HCT116 (cell line): ENCODE results near the gene NSMF. TPM values are rescaled to one million over a fixed set of nuclear protein-coding genes. Genes with fewer than 3 reads are reported as not detected.
"Not testable (repeated sequence)": the region's sequence is repeated elsewhere in the genome, so short reads cannot be mapped to it uniquely, and the experiment has no call there.

ENCODE experiments used
- ATAC-seq: fragments of 200-7000 bp; cut with Tn5 transposase; 2 replicates; pipeline ENCODE4 v1.9.1; 2020; ENCODE audit warnings: mild to moderate bottlenecking, moderate library complexity
- BruUV-seq: library from RNA; stranded (reverse); fragments of 400-500 nt; replicated peaks from 2 replicates; lab custom pipeline; 2021; lab: Mats Ljungman, UMichigan
- CTCF ChIA-PET: fragments of 300-600 bp; sonication (Branson Sonifier 250); formaldehyde crosslinking; loops from one replicate; lab custom pipeline; 2021; ENCODE audit warnings: antibody characterized with exemption; lab: Charles Lee
- POLR2A ChIA-PET: fragments of 300-600, 350-600 bp; sonication (Branson Sonifier 250); formaldehyde crosslinking; loops from one replicate; lab custom pipeline; 2021; ENCODE audit warnings: antibody characterized with exemption; lab: Charles Lee
- RAD21 ChIA-PET, 2 experiments: fragments of 300-600 bp; sonication (Branson Sonifier 250); formaldehyde crosslinking; loops; one replicate each; lab custom pipeline; 2023; ENCODE audit warnings: low total read pairs in 2 of 2; ENCODE audit not compliant: uncharacterized antibody in 2 of 2, unreplicated experiment in 2 of 2, low non-redundant PET in 1 of 2; lab: Charles Lee
- DNase-seq: peaks from one replicate; pipeline ENCODE4 v3.0.0-alpha.2; 2010; ENCODE audit warnings: low read depth, low spot score
- H2AFZ ChIP-seq: fragments of 200-600 bp; shearing (Covaris generic), sonication (generic); 2 replicates; pipeline ENCODE4 v1.6.1; 2017; ENCODE audit warnings: low read depth, mixed run types, mixed read lengths, antibody characterized with exemption, low read length; ENCODE audit not compliant: poor library complexity, severe bottlenecking
- H3K27ac ChIP-seq: 2 replicates; pipeline ENCODE4 v1.5.1; 2012; ENCODE audit warnings: low read depth, low read length
- H3K27me3 ChIP-seq: fragments of 200-600 bp; sonication (generic); 2 replicates; pipeline ENCODE4 v1.6.1; 2016; ENCODE audit warnings: mixed run types, low read length, mixed read lengths; ENCODE audit not compliant: insufficient read depth
- H3K36me3 ChIP-seq, 2 experiments: fragments of 200-500 bp in 1 of 2; fragments of 200-600 bp in 1 of 2; sonication (Bioruptor generic) in 1 of 2; sonication (generic) in 1 of 2; 2 replicates each; pipeline versions ENCODE4 v1.5.1 to v1.6.1; 2014 to 2016; ENCODE audit warnings: low read length in 2 of 2, inconsistent platforms in 1 of 2, mixed read lengths in 1 of 2, mixed run types in 1 of 2; ENCODE audit not compliant: insufficient read depth in 2 of 2, control insufficient read depth in 1 of 2
- H3K4me1 ChIP-seq, 2 experiments: fragments of 200-600 bp in 1 of 2; sonication (generic) in 1 of 2; 2 replicates each; pipeline versions ENCODE4 v1.5.1 to v1.6.1; 2012 to 2017; ENCODE audit warnings: low read length in 2 of 2, inconsistent platforms in 1 of 2, mild to moderate bottlenecking in 1 of 2, mixed read lengths in 1 of 2, mixed run types in 1 of 2, moderate library complexity in 1 of 2; ENCODE audit not compliant: insufficient read depth in 2 of 2, control insufficient read depth in 1 of 2
- H3K4me2 ChIP-seq: fragments of 200-600 bp; sonication (generic); 2 replicates; pipeline ENCODE4 v1.6.1; 2017; ENCODE audit warnings: mixed run types, low read length, mixed read lengths
- H3K4me3 ChIP-seq, 2 experiments: fragments of 200-600 bp in 1 of 2; sonication (generic) in 1 of 2; replicated peaks in 1 of 2; 2 replicates each; pipeline ENCODE4 v1.5.1; 2011 to 2016; ENCODE audit warnings: low read length in 2 of 2, control low read depth in 1 of 2, low read depth in 1 of 2, mild to moderate bottlenecking in 1 of 2, mixed read lengths in 1 of 2, mixed run types in 1 of 2
- H3K79me2 ChIP-seq: fragments of 200-600 bp; sonication (generic); 2 replicates; pipeline ENCODE4 v1.6.1; 2017; ENCODE audit warnings: mild to moderate bottlenecking, mixed run types, low read length, moderate library complexity, mixed read lengths; ENCODE audit not compliant: insufficient read depth
- H3K9ac ChIP-seq: fragments of 200-600 bp; sonication (generic); 2 replicates; pipeline ENCODE4 v1.6.1; 2016; ENCODE audit warnings: low read length, mixed read lengths
- H3K9me2 ChIP-seq: fragments of 200-600 bp; sonication (generic), shearing (Covaris generic); 2 replicates; pipeline ENCODE4 v1.6.1; 2017; ENCODE audit warnings: mixed run types, mild to moderate bottlenecking, moderate library complexity; ENCODE audit not compliant: insufficient read depth
- H3K9me3 ChIP-seq, 2 experiments: fragments of 200-500 bp in 1 of 2; fragments of 200-600 bp in 1 of 2; sonication (Bioruptor generic) in 1 of 2; sonication (generic) in 1 of 2; 2 replicates each; pipeline ENCODE4 v1.6.1; 2014 to 2017; ENCODE audit warnings: low read length in 2 of 2, mixed read lengths in 2 of 2, inconsistent platforms in 1 of 2, low read depth in 1 of 2, mild to moderate bottlenecking in 1 of 2, mixed run types in 1 of 2, moderate library complexity in 1 of 2; ENCODE audit not compliant: control insufficient read depth in 1 of 2, insufficient read depth in 1 of 2
- H4K20me1 ChIP-seq: fragments of 200-600 bp; sonication (generic), shearing (Covaris generic); 2 replicates; pipeline ENCODE4 v1.6.1; 2017; ENCODE audit warnings: mixed run types, mild to moderate bottlenecking, moderate library complexity; ENCODE audit not compliant: insufficient read depth
- ATF3 ChIP-seq: IDR thresholded peaks from 2 replicates; pipeline ENCODE4 v1.6.1; 2012
- CBX3 ChIP-seq: IDR thresholded peaks from 2 replicates; pipeline ENCODE4 v1.6.1; 2012; ENCODE audit warnings: low read depth
- CEBPB ChIP-seq: IDR thresholded peaks from 2 replicates; pipeline ENCODE4 v1.6.1; 2012; ENCODE audit warnings: low read depth
- JUND ChIP-seq: IDR thresholded peaks from 2 replicates; pipeline ENCODE4 v1.6.1; 2012
- TCF7L2 ChIP-seq: IDR thresholded peaks from 2 replicates; pipeline ENCODE4 v1.7.0; 2011; ENCODE audit warnings: borderline replicate concordance, inconsistent platforms; ENCODE audit not compliant: insufficient read depth, insufficient read length; ENCODE audit errors: extremely low read depth
- ZBTB33 ChIP-seq: IDR thresholded peaks from 2 replicates; pipeline ENCODE4 v1.6.1; 2011; ENCODE audit warnings: mild to moderate bottlenecking, low read length, moderate library complexity; ENCODE audit not compliant: insufficient replicate concordance; ENCODE audit errors: extremely low read depth
- ZNF274 ChIP-seq: fragments of 200-500 bp; sonication (Bioruptor generic); IDR thresholded peaks from 2 replicates; pipeline ENCODE4 v1.6.1; 2014; ENCODE audit warnings: mild to moderate bottlenecking, low read depth, low read length, inconsistent platforms
- intact Hi-C: fragments of 100-400 bp; cut with micrococcal nuclease; formaldehyde crosslinking; loops from 2 replicates; pipeline ENCODE4 v1.10.0; 2022
- total RNA-seq: library from RNA; stranded (reverse); gene quantifications from one replicate; pipeline ENCODE4 v1.2.1, GENCODE V29; 2021; ENCODE audit not compliant: unreplicated experiment

NSMF gene
- total RNA-seq, 1 experiment from 2014 or later = 81.9 TPM

- H3K9me3 ChIP-seq, H3K4me1 ChIP-seq, H2AFZ ChIP-seq, H3K4me3 ChIP-seq, H3K27ac ChIP-seq, RAD21 ChIA-PET, H3K9ac ChIP-seq, POLR2A ChIA-PET, DNase-seq, H3K27me3 ChIP-seq, ATAC-seq, H3K4me2 ChIP-seq, H3K9me2 ChIP-seq, intact Hi-C loops, BruUV-seq, CTCF ChIA-PET, H3K36me3 ChIP-seq, H3K79me2 ChIP-seq, H4K20me1 ChIP-seq: not testable (repeated sequence)
Measured at GRCh38 chr9:137466389-137467085, 7.4 kb upstream of the NSMF start.

- intact Hi-C loops = no loop called here
- no peaks in the 10 kb centered on the region for H3K79me2 ChIP-seq
- H3K4me3 ChIP-seq = no peak overlapping the region
- H3K9me3 ChIP-seq = no peaks in the 10 kb centered on the region
- H3K27ac ChIP-seq = no peak overlapping the region
- no TSS peak for BruUV-seq
- H4K20me1 ChIP-seq = no peaks in the 10 kb centered on the region
- H3K4me1 ChIP-seq = peaks cover 8 to 16% of the 10 kb centered on the region in 2 experiments; a peak in 3 of 4 replicates
- no peak for ATAC-seq
- no peak for DNase-seq
- no peak overlapping the region for H3K4me2 ChIP-seq
- RAD21 ChIA-PET = no interaction called here
- H2AFZ ChIP-seq = no peak overlapping the region
- CTCF ChIA-PET = no interaction called here
- H3K27me3 ChIP-seq = no peaks in the 10 kb centered on the region
- no peaks in the 10 kb centered on the region for H3K9me2 ChIP-seq
- H3K9ac ChIP-seq = no peak overlapping the region
- TF ChIP-seq ZNF274 = no peak
- no peak for TF ChIP-seq ZBTB33
- TF ChIP-seq ATF3 = no peak
- no peak for TF ChIP-seq JUND
- no peak for TF ChIP-seq TCF7L2
- TF ChIP-seq CEBPB = no peak
- no peak for TF ChIP-seq CBX3
- H3K36me3 ChIP-seq = no peaks in the 10 kb centered on the region
- POLR2A ChIA-PET = no interaction called here
Measured at GRCh38 chr9:137465720-137466388, 6.7 kb upstream of the NSMF start.
